ENCODE data around the gene IFIT1.

IFIT1 gene

DNA sequence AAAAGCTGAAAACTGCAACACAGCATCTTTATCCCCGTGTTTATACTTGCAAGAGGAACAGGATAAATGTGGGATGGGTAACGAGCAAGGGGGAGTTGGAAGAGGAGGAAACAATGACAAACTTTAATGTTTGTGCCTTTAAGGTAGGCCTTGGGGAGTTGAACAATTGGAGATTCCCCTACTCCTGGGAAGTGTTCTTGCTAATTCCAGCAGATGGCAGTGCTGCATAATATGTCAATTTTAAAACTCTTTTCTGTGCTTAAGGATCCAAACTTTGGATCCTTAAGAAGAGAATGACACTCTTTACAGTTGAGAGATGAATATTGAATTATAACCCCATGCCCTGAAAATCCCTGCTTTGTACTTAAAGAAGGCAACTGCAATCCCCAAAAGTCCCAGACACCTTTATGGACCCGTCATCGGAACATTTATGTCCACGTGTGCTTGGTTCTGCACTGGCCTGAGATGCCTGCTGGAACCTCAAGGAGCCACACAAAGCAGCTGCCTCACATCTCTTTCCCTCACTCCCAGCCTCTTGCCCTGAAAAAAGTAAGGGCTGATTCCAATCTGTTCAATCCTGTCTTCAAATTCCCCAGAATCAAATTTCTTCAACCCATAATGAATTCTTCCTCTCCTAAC is 33.9 kb downstream of the IFIT1 start:
- TF ChIP-seq, protein P1, sequence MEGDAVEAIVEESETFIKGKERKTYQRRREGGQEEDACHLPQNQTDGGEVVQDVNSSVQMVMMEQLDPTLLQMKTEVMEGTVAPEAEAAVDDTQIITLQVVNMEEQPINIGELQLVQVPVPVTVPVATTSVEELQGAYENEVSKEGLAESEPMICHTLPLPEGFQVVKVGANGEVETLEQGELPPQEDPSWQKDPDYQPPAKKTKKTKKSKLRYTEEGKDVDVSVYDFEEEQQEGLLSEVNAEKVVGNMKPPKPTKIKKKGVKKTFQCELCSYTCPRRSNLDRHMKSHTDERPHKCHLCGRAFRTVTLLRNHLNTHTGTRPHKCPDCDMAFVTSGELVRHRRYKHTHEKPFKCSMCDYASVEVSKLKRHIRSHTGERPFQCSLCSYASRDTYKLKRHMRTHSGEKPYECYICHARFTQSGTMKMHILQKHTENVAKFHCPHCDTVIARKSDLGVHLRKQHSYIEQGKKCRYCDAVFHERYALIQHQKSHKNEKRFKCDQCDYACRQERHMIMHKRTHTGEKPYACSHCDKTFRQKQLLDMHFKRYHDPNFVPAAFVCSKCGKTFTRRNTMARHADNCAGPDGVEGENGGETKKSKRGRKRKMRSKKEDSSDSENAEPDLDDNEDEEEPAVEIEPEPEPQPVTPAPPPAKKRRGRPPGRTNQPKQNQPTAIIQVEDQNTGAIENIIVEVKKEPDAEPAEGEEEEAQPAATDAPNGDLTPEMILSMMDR (IDR thresholded peaks at IDR 0.05; ENCODE audit: insufficient read depth, low read depth, low read length, missing control alignments): peak; percentile 80
- no peak overlapping the region for H3K4me3 ChIP-seq (ENCODE audit: low read length)
- DNase-seq (ENCODE audit: low read depth): peak; percentile 67

DNA sequence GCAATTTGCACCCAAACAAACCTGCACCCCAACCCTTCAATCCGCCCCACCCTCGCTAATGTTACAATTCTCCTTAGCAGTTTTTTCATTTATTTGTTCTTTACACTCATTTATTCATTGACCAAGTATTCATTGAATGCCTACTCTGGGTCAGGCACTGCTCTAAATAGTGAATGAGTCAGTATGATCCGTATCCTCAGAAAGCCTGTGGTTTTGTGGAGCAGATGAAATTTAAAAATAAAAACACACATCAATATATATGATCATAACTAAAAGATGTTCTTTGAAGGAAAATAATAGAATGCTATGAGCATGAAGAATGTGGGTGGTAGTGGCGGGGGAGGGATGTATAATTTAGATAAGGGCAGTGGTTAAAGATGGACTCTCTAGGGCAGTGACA is 35.2 kb downstream of the IFIT1 start:
- peak; percentile 62 for DNase-seq (ENCODE audit: low read depth)
- TF ChIP-seq, protein P1 (IDR thresholded peaks at IDR 0.05; ENCODE audit: insufficient read depth, low read depth, low read length, missing control alignments): no peak
- H3K4me3 ChIP-seq (ENCODE audit: low read length): no peak overlapping the region

DNA sequence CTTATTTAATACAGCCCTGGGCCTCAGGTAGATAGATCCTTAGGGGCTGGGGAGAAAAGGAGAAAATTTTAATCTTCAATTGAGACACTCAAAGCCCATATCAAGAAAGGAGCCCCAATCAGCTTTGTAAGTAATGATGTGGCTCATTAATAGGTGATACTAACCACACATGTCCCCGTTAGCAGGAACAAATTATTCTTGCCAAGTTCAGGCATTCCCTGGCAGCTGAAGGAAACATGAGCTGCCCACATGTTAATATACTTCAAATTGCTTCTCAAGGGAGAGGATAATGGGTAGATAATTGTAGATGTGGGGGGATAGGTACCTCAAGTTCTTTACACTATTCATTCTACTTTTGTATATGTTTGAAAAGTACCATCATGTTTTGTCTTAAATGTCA is 36.5 kb downstream of the IFIT1 start:
- TF ChIP-seq, protein P1 (IDR thresholded peaks at IDR 0.05; ENCODE audit: insufficient read depth, low read depth, low read length, missing control alignments): no peak
- DNase-seq (ENCODE audit: low read depth): no peak
- H3K4me3 ChIP-seq (ENCODE audit: low read length): no peak overlapping the region

DNA sequence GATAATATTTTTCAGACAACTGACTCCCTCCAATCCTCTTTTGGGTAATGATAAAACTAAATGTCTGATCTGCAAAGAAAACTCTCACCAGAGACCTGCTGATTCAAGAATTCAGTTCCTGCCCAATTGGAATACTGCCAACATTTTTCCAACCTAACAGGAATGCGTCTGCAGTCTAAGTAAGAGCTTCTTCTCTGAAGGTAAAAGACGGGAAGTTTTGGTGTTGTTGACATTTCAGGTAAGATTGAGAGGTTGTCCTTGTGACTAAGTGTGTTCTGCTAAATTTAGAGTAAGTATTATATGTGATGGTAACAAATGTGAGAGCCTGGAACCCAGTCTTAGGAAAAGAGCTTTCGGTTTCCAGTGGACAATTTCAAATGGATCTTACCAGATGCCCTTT is 39.6 kb downstream of the IFIT1 start:
- H3K4me3 ChIP-seq (ENCODE audit: low read length): no peak overlapping the region
- TF ChIP-seq, protein P1 (IDR thresholded peaks at IDR 0.05; ENCODE audit: insufficient read depth, low read depth, low read length, missing control alignments): no peak
- DNase-seq (ENCODE audit: low read depth): peak; percentile 88

DNA sequence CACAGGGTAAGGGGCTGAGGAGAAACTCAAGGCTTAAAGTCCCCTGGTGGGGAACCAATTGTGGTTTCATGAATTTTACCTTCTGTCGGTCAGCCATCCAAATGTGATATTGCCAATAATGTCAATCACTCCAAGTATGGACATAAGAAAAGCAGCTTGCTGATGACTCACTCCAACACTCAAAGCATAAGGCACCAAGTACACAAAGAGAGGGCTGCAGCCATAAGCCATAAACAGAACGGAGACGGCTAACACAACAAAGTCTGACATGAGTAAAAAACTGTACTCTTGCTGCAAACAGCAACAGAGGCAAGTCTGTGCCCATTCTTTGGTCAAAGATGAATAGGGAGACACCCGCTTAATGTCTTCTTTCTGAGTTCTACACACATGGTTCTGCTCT is 46.1 kb downstream of the IFIT1 start:
- no peak overlapping the region for H3K4me3 ChIP-seq (ENCODE audit: low read length)
- TF ChIP-seq, protein P1 (IDR thresholded peaks at IDR 0.05; ENCODE audit: insufficient read depth, low read depth, low read length, missing control alignments): no peak
- DNase-seq (ENCODE audit: low read depth): no peak

DNA sequence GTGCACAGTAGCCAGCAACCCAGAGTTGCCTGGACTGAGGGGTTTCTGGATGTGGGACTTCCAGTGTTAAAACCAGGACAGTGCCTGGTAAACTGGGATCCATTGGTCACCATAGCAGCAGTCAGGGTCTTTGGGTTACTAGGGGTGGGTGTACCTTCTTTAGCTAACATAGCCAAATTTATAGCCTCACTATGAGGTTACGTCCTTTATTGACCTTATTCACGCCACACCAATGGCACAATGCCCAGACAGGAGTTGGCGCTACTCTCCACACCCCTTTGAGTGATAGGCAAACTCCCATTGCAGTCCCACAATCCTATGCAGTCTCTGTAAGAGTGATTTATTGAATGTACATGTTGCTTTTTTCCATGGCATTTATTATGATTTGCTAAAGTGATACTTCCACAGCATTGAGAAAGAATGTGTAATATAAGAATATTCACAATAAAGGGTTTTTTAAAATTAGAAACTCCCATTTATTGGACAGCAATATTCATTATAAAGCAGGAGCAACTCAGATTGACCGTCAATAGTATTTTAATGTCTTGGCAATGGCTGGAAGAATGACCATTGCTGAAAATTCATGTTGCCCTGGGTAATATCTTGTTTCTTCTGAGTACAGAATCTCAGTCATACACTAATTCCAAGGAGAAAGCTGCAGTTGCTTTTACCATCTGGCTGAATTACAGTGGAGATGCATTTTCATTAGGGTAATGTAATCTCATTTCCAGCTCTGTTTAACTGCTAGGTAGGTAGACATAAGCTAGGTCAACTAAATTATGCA is 48.0 kb downstream of the IFIT1 start:
- H3K4me3 ChIP-seq (ENCODE audit: low read length): no peak overlapping the region
- TF ChIP-seq, protein P1 (IDR thresholded peaks at IDR 0.05; ENCODE audit: insufficient read depth, low read depth, low read length, missing control alignments): no peak
- DNase-seq (ENCODE audit: low read depth): no peak

Measured in epithelial cell of esophagus (primary cell).